ENCODE measurements around the gene KIF6.
"Not testable (repeated sequence)": the region's sequence is repeated elsewhere in the genome, so short reads cannot be mapped to it uniquely, and the experiment has no call there.

KIF6 gene

GRCh38 chr6:39685489-39685826 is 39.8 kb downstream of the KIF6 start:
- in situ Hi-C loops (cut with HindIII; ENCODE audit: low sequenced_read_pairs), result no loop called here
- DNase-seq (ENCODE audit: low read depth), result no peak
- no peak overlapping the region for H3K4me3 ChIP-seq (ENCODE audit: low read depth, low read length)
- TF ChIP-seq, protein P1, sequence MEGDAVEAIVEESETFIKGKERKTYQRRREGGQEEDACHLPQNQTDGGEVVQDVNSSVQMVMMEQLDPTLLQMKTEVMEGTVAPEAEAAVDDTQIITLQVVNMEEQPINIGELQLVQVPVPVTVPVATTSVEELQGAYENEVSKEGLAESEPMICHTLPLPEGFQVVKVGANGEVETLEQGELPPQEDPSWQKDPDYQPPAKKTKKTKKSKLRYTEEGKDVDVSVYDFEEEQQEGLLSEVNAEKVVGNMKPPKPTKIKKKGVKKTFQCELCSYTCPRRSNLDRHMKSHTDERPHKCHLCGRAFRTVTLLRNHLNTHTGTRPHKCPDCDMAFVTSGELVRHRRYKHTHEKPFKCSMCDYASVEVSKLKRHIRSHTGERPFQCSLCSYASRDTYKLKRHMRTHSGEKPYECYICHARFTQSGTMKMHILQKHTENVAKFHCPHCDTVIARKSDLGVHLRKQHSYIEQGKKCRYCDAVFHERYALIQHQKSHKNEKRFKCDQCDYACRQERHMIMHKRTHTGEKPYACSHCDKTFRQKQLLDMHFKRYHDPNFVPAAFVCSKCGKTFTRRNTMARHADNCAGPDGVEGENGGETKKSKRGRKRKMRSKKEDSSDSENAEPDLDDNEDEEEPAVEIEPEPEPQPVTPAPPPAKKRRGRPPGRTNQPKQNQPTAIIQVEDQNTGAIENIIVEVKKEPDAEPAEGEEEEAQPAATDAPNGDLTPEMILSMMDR (IDR thresholded peaks at IDR 0.05; ENCODE audit: low read depth, low read length, missing control alignments), result no peak

DNA sequence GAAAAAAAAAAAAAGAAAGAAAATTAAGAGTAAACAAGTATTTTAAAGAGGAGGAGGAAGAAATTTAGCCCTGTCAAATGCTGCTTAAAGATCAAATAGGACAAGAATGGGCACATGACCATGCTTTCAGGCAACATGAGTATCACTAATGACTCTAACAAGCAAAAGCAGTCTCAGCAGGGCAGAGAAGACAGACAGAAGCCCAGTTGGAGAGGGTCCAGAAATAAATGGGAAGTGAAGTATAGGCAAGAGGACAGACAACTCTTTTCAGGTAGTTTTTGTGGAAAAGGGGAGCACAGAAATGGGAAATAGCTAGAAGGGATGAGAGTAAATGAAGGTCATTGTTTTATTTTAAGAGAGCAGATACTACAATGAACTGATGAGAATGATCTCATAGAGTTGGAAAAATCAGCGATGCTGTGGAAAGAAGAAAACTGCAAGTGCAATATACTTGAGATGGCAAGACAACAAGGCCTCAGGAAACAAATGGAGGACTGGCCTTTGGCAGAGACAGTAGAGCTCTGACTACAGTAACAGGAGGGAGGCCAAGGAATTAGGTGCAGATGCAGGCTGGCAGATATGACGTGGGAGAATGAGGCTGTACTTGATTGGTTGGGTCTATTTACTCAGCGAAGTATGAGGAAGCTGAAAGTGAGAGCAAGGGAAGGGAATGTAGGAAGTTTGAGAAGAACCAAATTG is 40.3 kb downstream of the KIF6 start:
- in situ Hi-C loops (cut with HindIII; ENCODE audit: low sequenced_read_pairs), result no loop called here
- TF ChIP-seq, protein P1 (IDR thresholded peaks at IDR 0.05; ENCODE audit: low read depth, low read length, missing control alignments), result no peak
- DNase-seq (ENCODE audit: low read depth), result no peak

DNA sequence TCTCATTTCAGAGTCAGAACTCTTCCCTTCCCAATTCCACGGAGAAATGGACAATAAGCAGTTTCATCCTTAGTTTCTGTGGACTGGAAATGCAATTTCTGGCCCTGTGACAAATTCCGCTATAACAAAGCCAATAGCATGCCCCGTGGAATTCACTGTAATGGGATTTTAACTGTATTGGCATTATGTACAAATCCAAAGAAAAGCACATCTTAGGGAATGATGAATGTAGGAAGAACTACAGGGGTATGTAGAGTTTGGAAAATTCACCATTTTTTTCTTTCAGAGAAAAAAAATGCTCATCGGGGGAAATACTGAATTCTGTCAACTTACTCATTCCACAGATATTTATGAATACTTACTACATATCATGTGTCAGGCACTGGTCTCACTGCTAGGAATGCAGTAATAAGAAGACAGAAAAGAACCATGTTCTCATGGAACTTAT is 43.5 kb downstream of the KIF6 start:
- TF ChIP-seq, protein P1 (IDR thresholded peaks at IDR 0.05; ENCODE audit: low read depth, low read length, missing control alignments), result no peak
- no peak for DNase-seq (ENCODE audit: low read depth)
- in situ Hi-C loops (cut with HindIII; ENCODE audit: low sequenced_read_pairs), result no loop called here
- no peak overlapping the region for H3K4me3 ChIP-seq (ENCODE audit: low read depth, low read length)

More for the DNA sequence above, 40.3 kb downstream of the KIF6 start:
- H3K4me3 ChIP-seq (ENCODE audit: low read depth, low read length), result no peak overlapping the region

DNA sequence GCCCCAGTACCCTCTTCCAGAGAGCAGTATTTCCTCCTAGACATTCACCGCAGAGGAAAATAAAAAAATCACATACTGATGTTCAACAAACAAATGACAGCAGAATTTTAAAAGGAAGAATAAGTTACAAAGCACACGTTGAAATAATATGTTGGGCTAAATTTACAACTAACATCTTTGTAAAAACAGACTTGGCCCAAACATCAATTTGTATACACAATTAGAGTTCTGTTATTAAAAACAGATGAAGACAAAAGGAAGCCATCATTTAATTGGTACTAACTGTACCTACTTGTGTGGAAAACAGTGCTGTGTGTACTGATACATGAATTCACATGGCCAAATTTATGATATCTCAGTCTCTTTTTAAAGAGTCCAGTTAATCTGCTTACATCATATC is 46.3 kb downstream of the KIF6 start:
- TF ChIP-seq, protein P1 (IDR thresholded peaks at IDR 0.05; ENCODE audit: low read depth, low read length, missing control alignments), result no peak
- no peak overlapping the region for H3K4me3 ChIP-seq (ENCODE audit: low read depth, low read length)
- no peak for DNase-seq (ENCODE audit: low read depth)
- in situ Hi-C loops (cut with HindIII; ENCODE audit: low sequenced_read_pairs), result no loop called here

- DNase-seq (ENCODE audit: low read depth); in situ Hi-C loops (cut with HindIII; ENCODE audit: low sequenced_read_pairs); H3K4me3 ChIP-seq (ENCODE audit: low read depth, low read length): not testable (repeated sequence)
Measured at GRCh38 chr6:39677318-39677717, 47.9 kb downstream of the KIF6 start.

DNA sequence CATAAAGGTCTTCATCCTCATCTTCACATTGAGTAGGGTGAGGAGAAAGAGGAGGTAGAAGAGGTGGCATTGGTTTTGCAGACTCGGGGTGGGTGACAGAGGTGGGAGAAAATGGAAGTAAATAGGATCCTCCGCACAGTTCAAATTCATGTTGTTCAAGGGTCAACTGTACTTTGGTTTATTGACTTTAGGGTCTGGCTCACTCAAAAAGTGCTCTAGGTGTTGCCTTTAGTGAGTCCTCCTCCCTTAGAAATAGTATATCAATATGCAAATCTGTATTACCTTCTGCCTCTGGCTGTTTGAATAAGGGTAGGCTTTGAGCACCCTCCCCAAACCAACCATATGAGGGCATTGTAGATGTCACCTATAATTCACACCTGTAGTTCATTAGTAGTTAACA is 54.7 kb downstream of the KIF6 start:
- DNase-seq (ENCODE audit: low read depth), result no peak
- H3K4me3 ChIP-seq (ENCODE audit: low read depth, low read length), result no peak overlapping the region
- in situ Hi-C loops (cut with HindIII; ENCODE audit: low sequenced_read_pairs), result no loop called here
- TF ChIP-seq, protein P1 (IDR thresholded peaks at IDR 0.05; ENCODE audit: low read depth, low read length, missing control alignments), result no peak

GRCh38 chr6:39669973-39670342 is 55.2 kb downstream of the KIF6 start:
- in situ Hi-C loops (cut with HindIII; ENCODE audit: low sequenced_read_pairs), result no loop called here
- no peak overlapping the region for H3K4me3 ChIP-seq (ENCODE audit: low read depth, low read length)
- no peak for DNase-seq (ENCODE audit: low read depth)
- TF ChIP-seq, protein P1 (IDR thresholded peaks at IDR 0.05; ENCODE audit: low read depth, low read length, missing control alignments), result no peak
